ENCODE measurements around the gene ACAP2.
"Not testable (repeated sequence)": the region's sequence is repeated elsewhere in the genome, so short reads cannot be mapped to it uniquely, and the experiment has no call there.

The ACAP2 gene

DNA sequence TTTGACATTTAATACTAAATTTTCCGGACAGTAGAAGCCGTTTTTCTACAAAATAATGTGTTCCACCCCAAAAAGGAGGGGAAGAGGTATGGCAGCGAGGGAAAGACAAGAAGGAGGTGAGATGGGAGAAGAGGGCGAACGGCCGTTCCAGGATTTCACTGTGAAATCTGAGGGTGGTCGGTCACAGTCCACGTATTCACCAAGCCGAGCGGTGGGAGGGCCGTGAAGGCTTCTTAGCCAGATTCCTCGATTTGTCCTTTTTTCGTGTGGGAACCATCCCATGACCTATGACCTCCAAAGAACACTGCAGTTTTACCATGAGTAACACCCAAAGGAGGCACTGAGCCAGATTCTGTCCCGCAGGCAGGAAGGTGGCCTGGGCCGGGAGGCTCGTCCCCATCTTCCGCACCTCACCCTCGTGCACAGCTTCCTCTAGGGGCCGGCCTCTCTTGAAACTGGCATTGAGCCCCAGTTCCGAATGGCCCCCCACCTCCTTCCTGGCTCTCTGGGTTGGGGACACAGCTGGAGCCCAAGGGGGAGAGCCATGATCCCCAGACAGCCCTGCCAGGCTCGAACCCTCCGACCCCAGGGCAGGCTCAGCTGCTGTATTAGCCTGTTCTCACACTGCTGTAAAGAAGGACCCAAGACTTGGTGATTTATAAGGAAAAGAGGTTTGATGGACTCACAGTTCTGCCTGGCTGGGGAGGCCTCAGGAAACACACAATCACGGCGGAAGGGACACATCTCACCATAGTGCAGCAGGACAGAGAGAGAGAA lies 195.5 kb downstream of the ACAP2 start:
- DNase-seq (ENCODE audit: low read depth in 3 of 3), result no peak

- DNase-seq (ENCODE audit: low read depth in 3 of 3), result no peak
These were observed 196.2 kb downstream of the ACAP2 start for GRCh38 chr3:195246581-195246995.

GRCh38 chr3:195245531-195245951 lies 197.3 kb downstream of the ACAP2 start:
- no peak for DNase-seq (ENCODE audit: low read depth in 3 of 3)

- no peak for DNase-seq (ENCODE audit: low read depth in 3 of 3)
These were observed 201.0 kb downstream of the ACAP2 start for GRCh38 chr3:195241592-195242355.

GRCh38 chr3:195240939-195241338 lies 201.9 kb downstream of the ACAP2 start:
- DNase-seq (ENCODE audit: low read depth in 3 of 3), result no peak

GRCh38 chr3:195240171-195240701 lies 202.6 kb downstream of the ACAP2 start:
- DNase-seq (ENCODE audit: low read depth in 3 of 3), result no peak

DNA sequence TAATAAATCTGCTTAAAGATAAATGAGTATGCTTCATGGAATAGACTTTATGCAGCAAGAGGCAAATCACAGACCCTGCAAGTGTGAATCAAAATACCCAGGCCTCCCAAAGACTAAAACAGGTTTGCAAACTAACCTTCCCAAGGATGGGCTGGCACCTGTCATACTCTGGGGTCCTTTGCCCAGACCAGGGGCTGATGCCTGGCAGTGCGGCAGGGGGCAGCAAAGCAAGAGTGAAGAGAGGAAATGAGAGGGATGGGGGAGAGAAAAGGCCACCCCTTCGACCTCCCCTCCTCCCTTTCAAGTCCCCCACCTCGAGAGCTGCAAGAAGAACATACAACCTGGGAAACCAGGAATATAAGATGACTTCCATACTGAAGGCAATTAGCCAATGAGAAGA lies 203.7 kb downstream of the ACAP2 start:
- DNase-seq (ENCODE audit: low read depth in 3 of 3), result no peak

- DNase-seq (ENCODE audit: low read depth in 3 of 3), result no peak
These were observed 204.2 kb downstream of the ACAP2 start for GRCh38 chr3:195238586-195239118.

DNA sequence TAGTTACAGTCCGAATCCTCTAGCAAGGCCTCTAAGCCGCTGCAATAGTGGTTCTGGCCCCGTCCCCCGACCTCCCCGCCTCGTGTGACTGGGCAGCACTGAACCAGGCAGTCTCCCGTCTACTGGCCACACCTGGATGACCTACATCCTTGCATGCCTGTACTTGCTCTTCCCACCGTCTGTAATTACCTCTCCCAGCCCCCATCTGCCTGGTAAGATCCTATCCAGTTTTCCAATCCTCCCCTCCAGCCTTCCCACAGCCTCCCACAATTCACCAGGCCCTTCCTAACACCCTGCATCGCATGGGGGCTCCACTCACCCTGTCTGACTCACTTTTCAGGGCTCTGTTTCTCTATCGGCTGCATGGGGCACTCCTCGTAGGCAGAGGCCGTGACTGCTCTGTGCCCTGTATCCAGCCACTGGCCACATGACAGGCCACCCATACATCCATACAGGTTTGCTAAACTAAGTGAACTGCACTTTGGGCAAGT lies 204.7 kb downstream of the ACAP2 start:
- DNase-seq (ENCODE audit: low read depth in 3 of 3), result no peak

DNA sequence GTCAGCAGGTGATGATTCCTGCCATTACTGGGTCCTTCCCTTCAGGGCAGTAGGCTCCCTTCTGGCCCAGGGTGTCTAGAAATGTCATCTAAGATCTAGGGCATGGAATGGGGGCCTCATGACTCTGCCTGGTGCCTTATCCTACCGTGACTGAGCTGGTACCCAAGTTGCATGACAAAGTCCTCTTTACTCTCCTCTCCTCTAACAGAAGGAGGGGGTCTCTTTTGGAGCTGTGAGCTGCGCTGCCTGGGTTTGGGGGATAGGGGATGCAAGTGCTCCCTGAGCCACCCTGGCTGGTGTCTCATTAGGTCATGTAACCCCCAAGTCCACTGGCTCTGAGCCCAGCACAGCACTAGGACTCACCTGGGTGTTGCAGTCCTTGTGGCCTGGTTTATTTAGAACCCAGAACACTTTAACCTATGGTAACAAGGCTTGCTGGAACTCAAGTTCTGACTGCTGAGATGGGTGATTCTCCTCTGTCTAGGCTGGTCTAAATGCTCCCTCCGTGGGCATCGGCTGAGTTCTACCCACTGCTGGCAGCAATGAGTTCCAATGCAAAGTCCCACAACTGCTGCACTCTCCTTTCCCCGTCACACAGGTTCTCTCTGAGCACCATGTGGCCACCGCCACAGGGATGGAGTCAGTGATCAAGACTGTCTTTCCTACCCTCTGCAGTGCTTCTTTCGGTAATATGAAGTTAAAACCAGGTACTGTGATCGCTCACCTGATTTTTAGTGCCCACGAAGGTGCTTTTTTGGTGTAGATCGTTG lies 205.8 kb downstream of the ACAP2 start:
- DNase-seq (ENCODE audit: low read depth in 3 of 3), result no peak

GRCh38 chr3:195236076-195236798 lies 206.6 kb downstream of the ACAP2 start:
- no peak for DNase-seq (ENCODE audit: low read depth in 3 of 3)

- no peak for DNase-seq (ENCODE audit: low read depth in 3 of 3)
These were observed 212.6 kb downstream of the ACAP2 start for GRCh38 chr3:195230244-195230643.

- not testable (repeated sequence) for DNase-seq (ENCODE audit: low read depth in 3 of 3)
These were observed 213.9 kb downstream of the ACAP2 start for GRCh38 chr3:195228886-195229285.

GRCh38 chr3:195227871-195228270 lies 214.9 kb downstream of the ACAP2 start:
- DNase-seq (ENCODE audit: low read depth in 3 of 3), result no peak

- DNase-seq (ENCODE audit: low read depth in 3 of 3), result no peak
These were observed 215.8 kb downstream of the ACAP2 start for GRCh38 chr3:195226900-195227447.

GRCh38 chr3:195226445-195226844 lies 216.4 kb downstream of the ACAP2 start:
- DNase-seq (ENCODE audit: low read depth in 3 of 3), result no peak

GRCh38 chr3:195224980-195225580 lies 217.7 kb downstream of the ACAP2 start:
- DNase-seq (ENCODE audit: low read depth in 3 of 3), result no peak

All from stimulated activated CD4-positive, alpha-beta T cell treated with anti-CD3 and anti-CD28 coated beads, TNF-alpha, amount 100 ng/mL, for 48 hours (primary cell).